Inflammatory macrophage (primary cell): Measurements from ENCODE around the gene TBC1D5.
"Not testable (repeated sequence)": the region's sequence is repeated elsewhere in the genome, so short reads cannot be mapped to it uniquely, and the experiment has no call there.

ENCODE experiments used
- DNase-seq, 2 donors: peaks; one replicate each; pipeline ENCODE4 v3.0.0-alpha.2; 2020 to 2022
- total RNA-seq, 18 experiments: gene quantifications; one replicate each; lab custom pipeline; 2026; ENCODE audit warnings: mixed read lengths in 6 of 18, inconsistent platforms in 2 of 18; lab: John Stamatoyannopoulos, UW

The TBC1D5 gene
- total RNA-seq: 59.7 to 171 (median 121) reads per million in 18 experiments

GRCh38 chr3:17742102-17742879 is at the start of gene TBC1D5:
Gene TBC1D5 (minus strand): TSS chr3:17742631. CDS start chr3:17508570, 234,061 bp downstream.
- DNase-seq: peak; percentile 99

- no peak for DNase-seq
Observed at GRCh38 chr3:17783426-17783825, 41.0 kb upstream of the TBC1D5 start.

- DNase-seq: peak; percentile 5 to 15
Observed at GRCh38 chr3:17782751-17783150, 40.3 kb upstream of the TBC1D5 start.

GRCh38 chr3:17780369-17780768 is 37.9 kb upstream of the TBC1D5 start:
- not testable (repeated sequence) for DNase-seq

- DNase-seq: peak; percentile 25 to 52
Observed at GRCh38 chr3:17779304-17780250, 37.1 kb upstream of the TBC1D5 start.

GRCh38 chr3:17777326-17777725 is 34.9 kb upstream of the TBC1D5 start:
- peak; percentile 48 to 70 for DNase-seq

- DNase-seq: no peak
Observed at GRCh38 chr3:17775073-17775472, 32.6 kb upstream of the TBC1D5 start.

- not testable (repeated sequence) for DNase-seq
Observed at GRCh38 chr3:17774180-17774910, 31.9 kb upstream of the TBC1D5 start.

GRCh38 chr3:17772556-17772955 is 30.1 kb upstream of the TBC1D5 start:
- no peak for DNase-seq

- DNase-seq: no peak
Observed at GRCh38 chr3:17771177-17772017, 29.0 kb upstream of the TBC1D5 start.

- no peak for DNase-seq
Observed at GRCh38 chr3:17770682-17771081, 28.3 kb upstream of the TBC1D5 start.

- DNase-seq: no peak
Observed at GRCh38 chr3:17765819-17766472, 23.5 kb upstream of the TBC1D5 start.

- DNase-seq: no peak
Observed at GRCh38 chr3:17761563-17761962, 19.1 kb upstream of the TBC1D5 start.

GRCh38 chr3:17759901-17760300 is 17.5 kb upstream of the TBC1D5 start:
- no peak for DNase-seq

GRCh38 chr3:17755836-17756235 is 13.4 kb upstream of the TBC1D5 start:
- DNase-seq: no peak

GRCh38 chr3:17753632-17753992 is 11.2 kb upstream of the TBC1D5 start:
- peak in 1 of 2 donors; percentile 0 for DNase-seq

- peak in 1 of 2 donors; percentile 8 for DNase-seq
Observed at GRCh38 chr3:17752876-17753631, 10.6 kb upstream of the TBC1D5 start.

- peak; percentile 45 to 58 for DNase-seq
Observed at GRCh38 chr3:17752436-17752835, 10.0 kb upstream of the TBC1D5 start.

GRCh38 chr3:17749705-17750293 is 7.4 kb upstream of the TBC1D5 start:
- DNase-seq: peak in 1 of 2 donors; percentile 1

- DNase-seq: peak in 1 of 2 donors; percentile 26
Observed at GRCh38 chr3:17749281-17749680, 6.8 kb upstream of the TBC1D5 start.
